T47D (cell line): ENCODE measurements around the gene SLC48A1.

Source experiments
- DNase-seq, 2 experiments: peaks; one replicate each; pipeline versions ENCODE4 v3.0.0 to v3.0.0-alpha.2; 2011 to 2012; ENCODE audit warnings: low read depth in 1 of 2, low spot score in 1 of 2
- JUND ChIP-seq: IDR thresholded peaks from 2 replicates; pipeline ENCODE4 v1.6.1; 2012; ENCODE audit warnings: low read depth
- in situ Hi-C: cut with HindIII; loops from 2 replicates; pipeline ENCODE4 v1.10.0; 2016; ENCODE audit warnings: low sequenced_read_pairs, low pct_unique_long_range_greater_than_20kb

SLC48A1 gene

GRCh38 chr12:47787596-47788319 lies 14.7 kb downstream of the SLC48A1 start:
- DNase-seq = no peak
- in situ Hi-C loops = no loop called here
- TF ChIP-seq JUND = no peak

GRCh38 chr12:47789141-47789540 lies 16.1 kb downstream of the SLC48A1 start:
- DNase-seq = no peak
- in situ Hi-C loops = no loop called here
- no peak for TF ChIP-seq JUND

- in situ Hi-C loops = no loop called here
- DNase-seq = no peak
- no peak for TF ChIP-seq JUND
Measured at GRCh38 chr12:47789712-47790489, 16.9 kb downstream of the SLC48A1 start.

- no peak for DNase-seq
- in situ Hi-C loops = no loop called here
- no peak for TF ChIP-seq JUND
Measured at GRCh38 chr12:47790676-47791350, 17.8 kb downstream of the SLC48A1 start.

- no peak for TF ChIP-seq JUND
- in situ Hi-C loops = no loop called here
- DNase-seq = no peak
Measured at GRCh38 chr12:47791351-47791746, 18.3 kb downstream of the SLC48A1 start.

- no peak for TF ChIP-seq JUND
- no peak for DNase-seq
- in situ Hi-C loops = no loop called here
Measured at GRCh38 chr12:47791874-47792273, 18.8 kb downstream of the SLC48A1 start.

- in situ Hi-C loops = no loop called here
- TF ChIP-seq JUND = no peak
- DNase-seq = no peak
Measured at GRCh38 chr12:47793015-47793681, 20.1 kb downstream of the SLC48A1 start.

GRCh38 chr12:47794679-47795078 lies 21.6 kb downstream of the SLC48A1 start:
- no peak for DNase-seq
- in situ Hi-C loops = no loop called here

GRCh38 chr12:47795121-47795813 lies 22.2 kb downstream of the SLC48A1 start:
- no peak for DNase-seq
- TF ChIP-seq JUND = no peak
- in situ Hi-C loops = no loop called here

More at GRCh38 chr12:47794679-47795078, 21.6 kb downstream of the SLC48A1 start:
- TF ChIP-seq JUND = no peak

GRCh38 chr12:47795814-47796411 lies 22.9 kb downstream of the SLC48A1 start:
- DNase-seq = no peak
- in situ Hi-C loops = no loop called here
- no peak for TF ChIP-seq JUND

GRCh38 chr12:47797441-47797840 lies 24.4 kb downstream of the SLC48A1 start:
- peak; percentile 78 to 88 for DNase-seq
- no peak for TF ChIP-seq JUND
- in situ Hi-C loops = no loop called here
